ENCODE data around the gene RELL2. TPM values are rescaled to one million over a fixed set of nuclear protein-coding genes. Genes with fewer than 3 reads are reported as not detected.

The RELL2 gene
- total RNA-seq, 4 donors from 2014 or later = 0.16 to 1.1 TPM; not detected in 2

DNA sequence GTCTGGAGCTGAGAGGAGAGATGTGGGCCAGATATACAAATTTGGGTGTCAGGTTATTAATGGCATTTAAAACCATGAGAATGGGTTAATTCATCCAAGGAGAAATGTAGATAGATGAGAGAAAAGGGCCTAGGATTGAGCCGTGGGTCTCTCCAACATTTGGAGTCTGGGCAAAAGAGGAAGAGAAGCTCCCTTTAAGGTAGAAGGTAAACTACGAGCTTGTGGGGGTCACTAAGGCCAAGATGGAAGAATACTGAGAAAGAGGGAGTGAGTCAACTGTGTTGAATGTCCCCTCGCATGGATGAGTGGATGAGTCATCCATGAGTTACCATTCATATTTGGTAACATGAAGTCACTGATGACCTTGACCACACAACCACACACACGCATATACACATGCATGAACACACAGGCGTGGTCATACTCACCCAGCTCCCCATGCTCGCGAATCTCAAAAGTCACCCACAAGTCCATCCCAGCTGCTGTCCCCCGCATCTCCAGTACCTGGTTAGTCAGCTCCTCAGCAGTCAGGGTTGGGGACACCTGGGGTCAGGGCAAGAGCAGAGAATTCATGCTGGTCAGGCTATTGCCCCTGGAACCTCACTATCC lies 21.2 kb downstream of the RELL2 start:
- Histone ChIP-seq H3K36me3 (no peaks in the 10 kb centered on the region), H3K27me3 (no peaks in the 10 kb centered on the region), H3K27ac (no peak overlapping the region), H3K4me3 (no peak overlapping the region), H3K9me3 (no peaks in the 10 kb centered on the region), H3K4me1 (no peaks in the 10 kb centered on the region)
- DNase-seq (no peak), ATAC-seq (no peak)
- in situ Hi-C loops (cut with MboI; ENCODE audit: low sequenced_read_pairs in 4 of 4) (no loop called here), intact Hi-C loops (cut with DNase I; ENCODE audit: low total_unique reads) (no loop called here)
- TF ChIP-seq, protein P1, sequence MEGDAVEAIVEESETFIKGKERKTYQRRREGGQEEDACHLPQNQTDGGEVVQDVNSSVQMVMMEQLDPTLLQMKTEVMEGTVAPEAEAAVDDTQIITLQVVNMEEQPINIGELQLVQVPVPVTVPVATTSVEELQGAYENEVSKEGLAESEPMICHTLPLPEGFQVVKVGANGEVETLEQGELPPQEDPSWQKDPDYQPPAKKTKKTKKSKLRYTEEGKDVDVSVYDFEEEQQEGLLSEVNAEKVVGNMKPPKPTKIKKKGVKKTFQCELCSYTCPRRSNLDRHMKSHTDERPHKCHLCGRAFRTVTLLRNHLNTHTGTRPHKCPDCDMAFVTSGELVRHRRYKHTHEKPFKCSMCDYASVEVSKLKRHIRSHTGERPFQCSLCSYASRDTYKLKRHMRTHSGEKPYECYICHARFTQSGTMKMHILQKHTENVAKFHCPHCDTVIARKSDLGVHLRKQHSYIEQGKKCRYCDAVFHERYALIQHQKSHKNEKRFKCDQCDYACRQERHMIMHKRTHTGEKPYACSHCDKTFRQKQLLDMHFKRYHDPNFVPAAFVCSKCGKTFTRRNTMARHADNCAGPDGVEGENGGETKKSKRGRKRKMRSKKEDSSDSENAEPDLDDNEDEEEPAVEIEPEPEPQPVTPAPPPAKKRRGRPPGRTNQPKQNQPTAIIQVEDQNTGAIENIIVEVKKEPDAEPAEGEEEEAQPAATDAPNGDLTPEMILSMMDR (IDR thresholded peaks at IDR 0.05 in 4 of 5, conservative IDR thresholded peaks at IDR 0.05 in 1 of 5) = no peak
- no peak for TF ChIP-seq POLR2A (IDR thresholded peaks at IDR 0.05)

DNA sequence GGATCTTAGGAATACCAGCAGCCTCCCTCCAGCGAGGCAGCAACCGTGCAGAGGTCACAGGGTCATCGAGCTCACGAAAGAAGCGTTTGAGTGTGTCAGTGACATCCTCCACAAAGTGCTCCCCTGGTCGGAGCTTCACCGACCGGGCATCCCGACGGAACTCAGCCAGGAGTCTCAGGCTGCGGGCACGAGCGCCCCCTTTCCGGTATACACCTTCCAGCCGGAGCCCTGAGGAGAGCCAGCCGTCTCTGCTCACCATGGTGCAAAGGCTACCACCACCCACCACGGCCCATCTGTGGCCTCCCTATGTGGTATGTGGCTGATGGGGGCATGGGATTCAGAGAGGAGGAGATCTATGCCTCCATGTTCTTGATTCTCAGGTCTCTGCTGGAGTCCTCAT lies 25.2 kb downstream of the RELL2 start:
- H3K4me3 ChIP-seq = no peak overlapping the region
- ATAC-seq = no peak

DNA sequence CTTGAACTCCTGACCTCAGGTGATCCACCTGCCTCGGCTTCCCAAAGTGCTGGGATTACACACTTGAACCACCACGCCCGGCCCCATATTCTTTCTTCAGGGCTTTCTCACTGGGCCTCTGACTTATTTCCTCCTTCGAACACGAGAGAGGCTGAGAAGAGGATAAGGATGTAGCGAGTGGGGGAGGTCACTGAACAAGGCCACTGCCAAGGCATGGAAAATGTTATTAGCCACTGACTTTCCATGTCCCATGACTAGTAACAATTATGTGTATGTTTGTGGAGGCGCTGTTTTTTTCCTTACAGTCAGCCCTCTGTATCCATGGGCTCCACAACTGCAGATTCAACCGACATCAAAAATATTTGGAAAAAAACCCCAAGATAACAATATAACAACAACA lies 26.7 kb downstream of the RELL2 start:
- H3K4me1 ChIP-seq = no peaks in the 10 kb centered on the region
- intact Hi-C loops (cut with DNase I; ENCODE audit: low total_unique reads) = no loop called here
- no peak for DNase-seq
- no peaks in the 10 kb centered on the region for H3K27me3 ChIP-seq
- H3K4me3 ChIP-seq = no peak overlapping the region
- no peak for TF ChIP-seq POLR2A (IDR thresholded peaks at IDR 0.05)
- TF ChIP-seq, protein P1 (IDR thresholded peaks at IDR 0.05 in 4 of 5, conservative IDR thresholded peaks at IDR 0.05 in 1 of 5) = no peak
- in situ Hi-C loops (cut with MboI; ENCODE audit: low sequenced_read_pairs in 4 of 4) = no loop called here
- no peak for ATAC-seq
- H3K27ac ChIP-seq = no peak overlapping the region
- H3K9me3 ChIP-seq = no peaks in the 10 kb centered on the region
- no peaks in the 10 kb centered on the region for H3K36me3 ChIP-seq

More for the DNA sequence above, 25.2 kb downstream of the RELL2 start:
- in situ Hi-C loops (cut with MboI; ENCODE audit: low sequenced_read_pairs in 4 of 4) = no loop called here
- DNase-seq = no peak
- H3K27ac ChIP-seq = no peak overlapping the region
- H3K4me1 ChIP-seq = no peaks in the 10 kb centered on the region
- H3K36me3 ChIP-seq = no peaks in the 10 kb centered on the region
- no peaks in the 10 kb centered on the region for H3K9me3 ChIP-seq
- TF ChIP-seq POLR2A (IDR thresholded peaks at IDR 0.05) = no peak
- TF ChIP-seq, protein P1 (IDR thresholded peaks at IDR 0.05 in 4 of 5, conservative IDR thresholded peaks at IDR 0.05 in 1 of 5) = no peak
- intact Hi-C loops (cut with DNase I; ENCODE audit: low total_unique reads) = no loop called here
- H3K27me3 ChIP-seq = no peaks in the 10 kb centered on the region

DNA sequence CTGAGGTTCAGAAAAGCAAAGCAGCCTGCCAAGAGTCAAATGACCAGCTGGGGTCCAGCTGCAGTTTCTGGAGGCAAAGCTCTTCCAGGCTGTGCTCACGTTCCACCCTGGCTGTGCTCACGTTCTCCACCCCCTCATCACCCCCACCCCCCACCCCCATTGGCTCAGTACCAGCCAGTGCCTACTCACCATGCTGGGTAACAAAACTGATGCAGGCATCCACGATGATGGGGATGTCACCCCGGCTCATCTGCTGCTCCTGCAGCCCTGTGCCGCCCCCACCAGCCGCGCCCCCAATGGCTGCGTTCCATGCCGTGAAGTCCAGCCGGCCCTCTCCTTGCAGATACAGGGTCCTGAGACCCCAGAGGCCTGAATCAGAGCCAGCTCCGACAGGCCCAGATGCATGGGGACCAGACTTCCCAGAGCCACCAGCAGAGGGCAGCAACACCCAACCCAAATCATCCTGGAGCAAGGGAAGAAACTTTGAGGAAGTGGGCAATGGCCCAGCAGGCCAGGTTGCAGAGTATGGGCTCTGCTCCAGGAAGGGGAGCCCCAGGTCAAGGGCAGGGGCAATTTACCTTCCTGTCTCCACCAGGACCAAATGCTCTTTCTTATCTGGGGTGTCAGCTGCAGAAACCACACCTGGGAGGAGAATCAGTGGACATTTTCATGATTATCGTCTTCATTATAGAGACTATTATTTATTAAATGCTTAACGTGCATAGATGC lies 28.1 kb downstream of the RELL2 start:
- intact Hi-C loops (cut with DNase I; ENCODE audit: low total_unique reads) = no loop called here
- no peak overlapping the region for H3K4me3 ChIP-seq

More for the DNA sequence above, 28.1 kb downstream of the RELL2 start:
- no peaks in the 10 kb centered on the region for H3K4me1 ChIP-seq
- DNase-seq = peak; percentile 41 to 48
- no peaks in the 10 kb centered on the region for H3K36me3 ChIP-seq
- no peak overlapping the region for H3K27ac ChIP-seq
- peak; percentile 39 to 72 for ATAC-seq
- no peaks in the 10 kb centered on the region for H3K9me3 ChIP-seq
- H3K27me3 ChIP-seq = no peaks in the 10 kb centered on the region
- in situ Hi-C loops (cut with MboI; ENCODE audit: low sequenced_read_pairs in 4 of 4) = no loop called here
- TF ChIP-seq, protein P1 (IDR thresholded peaks at IDR 0.05 in 4 of 5, conservative IDR thresholded peaks at IDR 0.05 in 1 of 5) = peak; percentile 49 to 93 (median 77)
- TF ChIP-seq POLR2A (IDR thresholded peaks at IDR 0.05) = no peak
